SU-DHL-6 (cell line): Measurements from ENCODE around the gene C5orf58.

Source experiments
- EZH2phosphoT487 ChIP-seq: fragments of 200-600 bp; sonication (generic), shearing (Covaris generic); conservative IDR thresholded peaks from 2 replicates; pipeline ENCODE4 v1.6.1; 2018; ENCODE audit warnings: mild to moderate bottlenecking, antibody characterized with exemption, low read length, moderate library complexity, mixed read lengths
- TF ChIP-seq, protein P1 (sequence below): fragments of 200-600 bp; sonication (generic); IDR thresholded peaks from one replicate; pipeline ENCODE4 v1.5.1; 2017; ENCODE audit warnings: antibody characterized with exemption, mild to moderate bottlenecking, low read length, moderate library complexity; ENCODE audit not compliant: insufficient read depth, poor library complexity, severe bottlenecking

DNA sequence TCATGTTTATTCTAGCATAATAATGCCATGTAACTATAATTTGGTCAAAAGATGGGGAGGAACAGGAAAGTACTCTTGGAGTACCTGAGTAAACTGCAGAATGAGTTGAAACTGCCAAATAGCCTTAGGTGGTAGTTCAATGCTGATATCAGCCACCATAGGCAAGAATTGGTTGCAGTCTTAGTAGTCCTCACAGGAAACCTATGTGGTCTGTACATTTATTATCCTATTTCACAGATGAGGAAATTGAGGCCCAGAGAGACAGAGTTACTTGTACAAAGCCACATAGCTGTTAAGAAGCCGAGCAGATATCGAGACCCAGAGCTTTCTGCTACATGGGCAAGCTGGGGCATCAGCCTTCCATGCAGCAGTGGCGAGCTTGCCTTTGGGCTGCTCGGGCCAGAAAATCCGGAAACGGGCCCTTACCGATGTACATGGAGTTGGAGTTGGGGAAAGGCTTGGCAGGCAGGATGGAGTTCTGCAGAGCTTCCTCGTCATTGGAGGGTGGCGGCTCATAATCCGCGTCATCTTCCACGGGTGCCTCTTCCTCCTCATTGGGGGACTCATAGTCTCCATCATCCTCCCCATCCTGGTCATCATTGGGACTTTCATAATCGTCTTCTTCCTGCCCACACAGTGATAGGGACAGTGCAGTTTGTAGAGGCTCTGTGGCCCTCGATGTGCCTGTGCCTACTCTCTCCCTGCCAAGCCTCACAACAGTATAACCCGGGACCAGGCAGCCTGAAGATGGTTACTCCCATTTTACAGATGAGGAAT is 37.7 kb downstream of the C5orf58 start:
- TF ChIP-seq, protein P1, sequence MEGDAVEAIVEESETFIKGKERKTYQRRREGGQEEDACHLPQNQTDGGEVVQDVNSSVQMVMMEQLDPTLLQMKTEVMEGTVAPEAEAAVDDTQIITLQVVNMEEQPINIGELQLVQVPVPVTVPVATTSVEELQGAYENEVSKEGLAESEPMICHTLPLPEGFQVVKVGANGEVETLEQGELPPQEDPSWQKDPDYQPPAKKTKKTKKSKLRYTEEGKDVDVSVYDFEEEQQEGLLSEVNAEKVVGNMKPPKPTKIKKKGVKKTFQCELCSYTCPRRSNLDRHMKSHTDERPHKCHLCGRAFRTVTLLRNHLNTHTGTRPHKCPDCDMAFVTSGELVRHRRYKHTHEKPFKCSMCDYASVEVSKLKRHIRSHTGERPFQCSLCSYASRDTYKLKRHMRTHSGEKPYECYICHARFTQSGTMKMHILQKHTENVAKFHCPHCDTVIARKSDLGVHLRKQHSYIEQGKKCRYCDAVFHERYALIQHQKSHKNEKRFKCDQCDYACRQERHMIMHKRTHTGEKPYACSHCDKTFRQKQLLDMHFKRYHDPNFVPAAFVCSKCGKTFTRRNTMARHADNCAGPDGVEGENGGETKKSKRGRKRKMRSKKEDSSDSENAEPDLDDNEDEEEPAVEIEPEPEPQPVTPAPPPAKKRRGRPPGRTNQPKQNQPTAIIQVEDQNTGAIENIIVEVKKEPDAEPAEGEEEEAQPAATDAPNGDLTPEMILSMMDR = no peak
- TF ChIP-seq EZH2phosphoT487 = no peak
